H1 (cell line): ENCODE data around the gene DSE. TPM values are rescaled to one million over a fixed set of nuclear protein-coding genes. Genes with fewer than 3 reads are reported as not detected.

ENCODE experiments used
- EZH2 ChIP-seq: fragments of 200-600 bp; sonication (generic); IDR thresholded peaks from 2 replicates; pipeline ENCODE4 v1.7.1; 2012; ENCODE audit warnings: low read depth, mild to moderate bottlenecking, moderate library complexity, low read length, inconsistent platforms; ENCODE audit not compliant: severe bottlenecking
- polyA plus RNA-seq, 7 experiments: library from polyadenylated mRNA; depleted of rRNA in 3 of 7; stranded (reverse) in 5 of 7; unstranded in 2 of 7; fragments of >200 nt in 5 of 7; fragments of 200-250 nt in 2 of 7; gene quantifications; 1 replicate in 5 of 7; 2 replicates in 1 of 7; 4 replicates in 1 of 7; pipeline versions ENCODE4 v1.2.1 to v1.2.3, GENCODE V29; 2011 to 2013; ENCODE audit warnings: missing spikeins in 2 of 7, mixed read lengths in 2 of 7
- total RNA-seq: library from RNA; stranded (reverse); fragmentation: NEBNext Ultra II Directional; extraction: Animal tissue kit (Norgen Biotek cat#: 25700); gene quantifications from 2 replicates; pipeline ENCODE4 v1.2.1, GENCODE V29; 2021

Gene DSE
- total and polyA plus RNA-seq, 2 of the 8 experiments (the other 6 are each of a cell fraction or from before 2014, with no cell fraction given): 32.5 to 94.4 TPM

- no peak for TF ChIP-seq EZH2
These were observed 27.7 kb downstream of the DSE start (continued) for GRCh38 chr6:116398316-116399010.
